Muscle of back (tissue), 11 donors: Measurements from ENCODE around the gene SNTG2. TPM values are rescaled to one million over a fixed set of nuclear protein-coding genes. Genes with fewer than 3 reads are reported as not detected.
A peak's percentile ranks its signal among the peaks of the same experiment; 100 is the strongest.

Source experiments
- DNase-seq, 3 donors: peaks; one replicate each; pipeline versions ENCODE4 v3.0.0 to v3.0.0-alpha.2; 2013
- polyA plus RNA-seq, 10 donors: library from polyadenylated mRNA; unstranded; fragments of 120-200 nt; gene quantifications; one replicate each; pipeline ENCODE4 v1.2.1, GENCODE V29; 2013; ENCODE audit not compliant: insufficient read length in 10 of 10

SNTG2 gene
- polyA plus RNA-seq, 10 donors, result 0.16 to 0.62 (median 0.45) TPM; not detected in 2

- no peak for DNase-seq
These were observed 766 bp downstream of the SNTG2 start for GRCh38 chr2:951224-952006.

GRCh38 chr2:953408-953807, 2.8 kb downstream of the SNTG2 start:
- DNase-seq, result no peak

- DNase-seq, result peak in 1 of 3 donors; percentile 51
These were observed 3.5 kb downstream of the SNTG2 start for GRCh38 chr2:953975-954686.

GRCh38 chr2:954687-955000, 4.0 kb downstream of the SNTG2 start:
- DNase-seq, result no peak

GRCh38 chr2:955829-956731, 5.4 kb downstream of the SNTG2 start:
- no peak for DNase-seq

- DNase-seq, result no peak
These were observed 8.8 kb downstream of the SNTG2 start for GRCh38 chr2:959457-959856.

GRCh38 chr2:960061-960736, 9.6 kb downstream of the SNTG2 start:
- no peak for DNase-seq

GRCh38 chr2:961786-962185, 11.1 kb downstream of the SNTG2 start:
- DNase-seq, result no peak

- DNase-seq, result no peak
These were observed 13.2 kb downstream of the SNTG2 start for GRCh38 chr2:963876-964275.

GRCh38 chr2:964562-964961, 13.9 kb downstream of the SNTG2 start:
- DNase-seq, result no peak

- no peak for DNase-seq
These were observed 15.0 kb downstream of the SNTG2 start for GRCh38 chr2:965640-966147.

- no peak for DNase-seq
These were observed 22.5 kb downstream of the SNTG2 start for GRCh38 chr2:973129-973528.

- no peak for DNase-seq
These were observed 23.4 kb downstream of the SNTG2 start for GRCh38 chr2:974054-974453.

- DNase-seq, result peak in 2 of 3 donors; percentile 14 to 20
These were observed 23.9 kb downstream of the SNTG2 start for GRCh38 chr2:974502-974901.

- DNase-seq, result no peak
These were observed 24.4 kb downstream of the SNTG2 start for GRCh38 chr2:975095-975494.

- no peak for DNase-seq
These were observed 28.6 kb downstream of the SNTG2 start for GRCh38 chr2:979069-979928.

GRCh38 chr2:980176-980575, 29.5 kb downstream of the SNTG2 start:
- no peak for DNase-seq

- DNase-seq, result no peak
These were observed 30.6 kb downstream of the SNTG2 start for GRCh38 chr2:981258-981657.

- DNase-seq, result no peak
These were observed 31.1 kb downstream of the SNTG2 start for GRCh38 chr2:981759-982158.

- DNase-seq, result no peak
These were observed 34.8 kb downstream of the SNTG2 start for GRCh38 chr2:985317-985898.
